ENCODE measurements around the gene FOXP1. TPM values are rescaled to one million over a fixed set of nuclear protein-coding genes. Genes with fewer than 3 reads are reported as not detected.

The FOXP1 gene
- total and polyA plus RNA-seq, 2 of the 8 experiments (the other 6 are each of a cell fraction or from before 2014, with no cell fraction given) = 13.9 to 25.4 TPM

GRCh38 chr3:71218508-71218907, 365.0 kb downstream of the FOXP1 start:
- Histone ChIP-seq H3K9ac (replicated peaks in 1 of 4; ENCODE audit: extremely low read depth in 1 of 4, low read depth in 3 of 4, low read length in 3 of 4) (no peak overlapping the region), H3K4ac (replicated peaks; ENCODE audit: insufficient read length, low read depth, low read length) (no peak overlapping the region), H2BK15ac (ENCODE audit: low read length) (no peak overlapping the region), H4K5ac (ENCODE audit: insufficient read length, low read depth, low read length) (no peak overlapping the region), H3K56ac (replicated peaks; ENCODE audit: insufficient read length, low read depth, low read length) (no peak overlapping the region), H3K79me1 (ENCODE audit: low read depth, low read length) (peaks cover 2% of the 10 kb centered on the region; the same call in 1 of the 2 replicates), H3K9me3 (ENCODE audit: insufficient read depth in 2 of 2, low read depth in 1 of 2, low read length in 1 of 2) (no peaks in the 10 kb centered on the region), H4K91ac (replicated peaks; ENCODE audit: insufficient read length, low read length) (no peak overlapping the region), H2BK12ac (ENCODE audit: low read depth, low read length) (no peak overlapping the region), H4K20me1 (replicated peaks in 1 of 2; ENCODE audit: control insufficient read depth in 1 of 2, insufficient read depth in 2 of 2, low read length in 2 of 2) (peaks cover 0 to 6% of the 10 kb centered on the region in 2 experiments), H2AFZ (ENCODE audit: low read length) (no peak overlapping the region), H3K27me3 (replicated peaks in 1 of 4; ENCODE audit: control insufficient read depth in 3 of 4, extremely low read depth in 1 of 4, insufficient read depth in 3 of 4, low read length in 3 of 4) (no peaks in the 10 kb centered on the region), H4K8ac (ENCODE audit: extremely low read depth, insufficient read depth, low read length) (no peak overlapping the region), H3K36me3 (ENCODE audit: control insufficient read depth in 2 of 4, insufficient read depth in 4 of 4, low read length in 3 of 4) (no peaks in the 10 kb centered on the region), H3K23ac (ENCODE audit: insufficient read length) (no peak overlapping the region), H3K4me3 (ENCODE audit: extremely low read depth in 1 of 4, insufficient read depth in 2 of 4, low read depth in 3 of 4, low read length in 4 of 4) (no peak overlapping the region), H3K23me2 (ENCODE audit: low read depth, low read length) (no peaks in the 10 kb centered on the region), H2BK5ac (ENCODE audit: low read depth, low read length) (no peak overlapping the region), H3K27ac (ENCODE audit: low read depth, low read length) (no peak overlapping the region), H2BK20ac (ENCODE audit: low read length) (no peak overlapping the region), H3K79me2 (ENCODE audit: control insufficient read depth in 1 of 2, insufficient read depth in 2 of 2, low read length in 2 of 2) (no peaks in the 10 kb centered on the region; a peak in 1 of 4 replicates), H3K18ac (ENCODE audit: extremely low read depth, low read length) (no peak overlapping the region), H3K14ac (ENCODE audit: insufficient read length) (no peak overlapping the region), H2AK5ac (ENCODE audit: low read depth, low read length) (no peak overlapping the region), H2BK120ac (replicated peaks; ENCODE audit: low read depth, low read length) (no peak overlapping the region), H3K4me1 (replicated peaks in 1 of 4; ENCODE audit: control insufficient read depth in 3 of 4, insufficient read depth in 4 of 4, low read length in 3 of 4) (peaks cover 0 to 16% (median 7%) of the 10 kb centered on the region in 4 experiments; a peak in 4 of 7 replicates), H3K4me2 (ENCODE audit: insufficient read depth in 1 of 2, low read depth in 2 of 2, low read length in 2 of 2) (no peak overlapping the region)
- 88% methylated on average over 5 of the region's 5 CpGs; no CpG with 5 or more reads in 1 of the 2 experiments for WGBS, 2 experiments (ENCODE audit: extremely low coverage in 1 of 2, insufficient coverage in 1 of 2, insufficient read length in 1 of 2, insufficient replicate concordance in 2 of 2, low coverage in 1 of 2, low lambda C conversion rate in 2 of 2, missing lambda C conversion rate in 1 of 2)
- FAIRE-seq (no peak), DNase-seq (ENCODE audit: low read depth in 1 of 2, low spot score in 2 of 2) (no peak)
- ChIA-PET POLR2A (ENCODE audit: partially characterized antibody) (no interaction called here), CTCF (ENCODE audit: partially characterized antibody) (interaction anchor here (1.3 kb wide), 1 partner anchor 10 kb away, joined by 6 read pairs; no protein-coding TSS in a partner anchor)
- TF ChIP-seq HDAC2 (IDR thresholded peaks at IDR 0.05; ENCODE audit: borderline replicate concordance in 1 of 2, low read depth in 2 of 2, low read length in 2 of 2) (no peak), CREB1 (IDR thresholded peaks at IDR 0.05) (no peak), EGR1 (IDR thresholded peaks at IDR 0.05; ENCODE audit: borderline replicate concordance, low read depth, low read length) (no peak), POU5F1 (IDR thresholded peaks at IDR 0.05; ENCODE audit: low read depth, low read length) (no peak), RFX5 (IDR thresholded peaks at IDR 0.05; ENCODE audit: borderline replicate concordance, low read depth, low read length) (no peak), SP1 (IDR thresholded peaks at IDR 0.05; ENCODE audit: low read depth, low read length) (no peak), EP300 (IDR thresholded peaks at IDR 0.05; ENCODE audit: borderline replicate concordance in 1 of 2, low read depth in 2 of 2, low read length in 2 of 2) (no peak), TBP (IDR thresholded peaks at IDR 0.05; ENCODE audit: low read depth, low read length) (no peak), MAFK (IDR thresholded peaks at IDR 0.05; ENCODE audit: low read depth, low read length) (no peak), TAF7 (optimal IDR thresholded peaks at IDR 0.05; ENCODE audit: borderline replicate concordance, low read depth, low read length) (no peak), NANOG (IDR thresholded peaks at IDR 0.05; ENCODE audit: insufficient read depth, low read depth, low read length, poor library complexity, severe bottlenecking) (no peak)
- TF ChIP-seq, protein P1, sequence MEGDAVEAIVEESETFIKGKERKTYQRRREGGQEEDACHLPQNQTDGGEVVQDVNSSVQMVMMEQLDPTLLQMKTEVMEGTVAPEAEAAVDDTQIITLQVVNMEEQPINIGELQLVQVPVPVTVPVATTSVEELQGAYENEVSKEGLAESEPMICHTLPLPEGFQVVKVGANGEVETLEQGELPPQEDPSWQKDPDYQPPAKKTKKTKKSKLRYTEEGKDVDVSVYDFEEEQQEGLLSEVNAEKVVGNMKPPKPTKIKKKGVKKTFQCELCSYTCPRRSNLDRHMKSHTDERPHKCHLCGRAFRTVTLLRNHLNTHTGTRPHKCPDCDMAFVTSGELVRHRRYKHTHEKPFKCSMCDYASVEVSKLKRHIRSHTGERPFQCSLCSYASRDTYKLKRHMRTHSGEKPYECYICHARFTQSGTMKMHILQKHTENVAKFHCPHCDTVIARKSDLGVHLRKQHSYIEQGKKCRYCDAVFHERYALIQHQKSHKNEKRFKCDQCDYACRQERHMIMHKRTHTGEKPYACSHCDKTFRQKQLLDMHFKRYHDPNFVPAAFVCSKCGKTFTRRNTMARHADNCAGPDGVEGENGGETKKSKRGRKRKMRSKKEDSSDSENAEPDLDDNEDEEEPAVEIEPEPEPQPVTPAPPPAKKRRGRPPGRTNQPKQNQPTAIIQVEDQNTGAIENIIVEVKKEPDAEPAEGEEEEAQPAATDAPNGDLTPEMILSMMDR (IDR thresholded peaks at IDR 0.05; ENCODE audit: control extremely low read depth in 1 of 3, insufficient read depth in 1 of 3, low read depth in 1 of 3, low read length in 3 of 3) = no peak

All from H1 (cell line).